Inferior parietal cortex (tissue), 1 donor: ENCODE measurements around the gene SRRM5.
"Not testable (repeated sequence)": the region's sequence is repeated elsewhere in the genome, so short reads cannot be mapped to it uniquely, and the experiment has no call there.

Source experiments
- DNase-seq: peaks from one replicate; pipeline ENCODE4 v3.0.0-alpha.2; 2016; ENCODE audit errors: extremely low spot score

Gene SRRM5

GRCh38 chr19:43616306-43616705, 4.4 kb downstream of the SRRM5 start:
- DNase-seq: no peak

- no peak for DNase-seq
Measured at GRCh38 chr19:43616954-43617353, 5.1 kb downstream of the SRRM5 start.

GRCh38 chr19:43618921-43619261, 7.0 kb downstream of the SRRM5 start:
- no peak for DNase-seq

GRCh38 chr19:43619262-43620060, 7.6 kb downstream of the SRRM5 start, which contains the start of gene ZNF428:
TSS of gene ZNF428 (minus strand) at chr19:43619629. CDS start at chr19:43614304, 5,325 bp downstream.
- DNase-seq: peak; percentile 93

- DNase-seq: no peak
Measured at GRCh38 chr19:43620061-43621001, 8.4 kb downstream of the SRRM5 start.

- no peak for DNase-seq
Measured at GRCh38 chr19:43622070-43622469, 10.2 kb downstream of the SRRM5 start.

GRCh38 chr19:43622956-43623355, 11.1 kb downstream of the SRRM5 start:
- no peak for DNase-seq

- DNase-seq: no peak
Measured at GRCh38 chr19:43623889-43624670, 12.2 kb downstream of the SRRM5 start.

- DNase-seq: no peak
Measured at GRCh38 chr19:43624933-43625332, 13.0 kb downstream of the SRRM5 start.

- no peak for DNase-seq
Measured at GRCh38 chr19:43625918-43626579, 14.2 kb downstream of the SRRM5 start.

- no peak for DNase-seq
Measured at GRCh38 chr19:43626838-43627237, 14.9 kb downstream of the SRRM5 start.

GRCh38 chr19:43628646-43629326, 16.9 kb downstream of the SRRM5 start:
- DNase-seq: no peak

- no peak for DNase-seq
Measured at GRCh38 chr19:43631491-43631890, 19.6 kb downstream of the SRRM5 start.

GRCh38 chr19:43633520-43633919, 21.6 kb downstream of the SRRM5 start:
- DNase-seq: no peak

- no peak for DNase-seq
Measured at GRCh38 chr19:43634068-43634467, 22.2 kb downstream of the SRRM5 start.

GRCh38 chr19:43634506-43634871, 22.6 kb downstream of the SRRM5 start:
- peak; percentile 52 for DNase-seq

GRCh38 chr19:43634872-43635560, 23.1 kb downstream of the SRRM5 start:
- DNase-seq: peak; percentile 60

- not testable (repeated sequence) for DNase-seq
Measured at GRCh38 chr19:43635561-43635940, 23.7 kb downstream of the SRRM5 start.

GRCh38 chr19:43636121-43636683, 24.3 kb downstream of the SRRM5 start:
- no peak for DNase-seq
